HCT116 (cell line): ENCODE measurements around the gene GPATCH2L. TPM values are rescaled to one million over a fixed set of nuclear protein-coding genes. Genes with fewer than 3 reads are reported as not detected.

Source experiments
- ATAC-seq: fragments of 200-7000 bp; cut with Tn5 transposase; 2 replicates; pipeline ENCODE4 v1.9.1; 2020; ENCODE audit warnings: mild to moderate bottlenecking, moderate library complexity
- BruUV-seq: library from RNA; stranded (reverse); fragments of 400-500 nt; replicated peaks from 2 replicates; lab custom pipeline; 2021; lab: Mats Ljungman, UMichigan
- CTCF ChIA-PET: fragments of 300-600 bp; sonication (Branson Sonifier 250); formaldehyde crosslinking; loops from one replicate; lab custom pipeline; 2021; ENCODE audit warnings: antibody characterized with exemption; lab: Charles Lee
- POLR2A ChIA-PET: fragments of 300-600, 350-600 bp; sonication (Branson Sonifier 250); formaldehyde crosslinking; loops from one replicate; lab custom pipeline; 2021; ENCODE audit warnings: antibody characterized with exemption; lab: Charles Lee
- RAD21 ChIA-PET, 2 experiments: fragments of 300-600 bp; sonication (Branson Sonifier 250); formaldehyde crosslinking; loops; one replicate each; lab custom pipeline; 2023; ENCODE audit warnings: low total read pairs in 2 of 2; ENCODE audit not compliant: uncharacterized antibody in 2 of 2, unreplicated experiment in 2 of 2, low non-redundant PET in 1 of 2; lab: Charles Lee
- DNase-seq: peaks from one replicate; pipeline ENCODE4 v3.0.0-alpha.2; 2010; ENCODE audit warnings: low read depth, low spot score
- H2AFZ ChIP-seq: fragments of 200-600 bp; shearing (Covaris generic), sonication (generic); 2 replicates; pipeline ENCODE4 v1.6.1; 2017; ENCODE audit warnings: low read depth, mixed run types, mixed read lengths, antibody characterized with exemption, low read length; ENCODE audit not compliant: poor library complexity, severe bottlenecking
- H3K27ac ChIP-seq: 2 replicates; pipeline ENCODE4 v1.5.1; 2012; ENCODE audit warnings: low read depth, low read length
- H3K27me3 ChIP-seq: fragments of 200-600 bp; sonication (generic); 2 replicates; pipeline ENCODE4 v1.6.1; 2016; ENCODE audit warnings: mixed run types, low read length, mixed read lengths; ENCODE audit not compliant: insufficient read depth
- H3K36me3 ChIP-seq, 2 experiments: fragments of 200-500 bp in 1 of 2; fragments of 200-600 bp in 1 of 2; sonication (Bioruptor generic) in 1 of 2; sonication (generic) in 1 of 2; 2 replicates each; pipeline versions ENCODE4 v1.5.1 to v1.6.1; 2014 to 2016; ENCODE audit warnings: low read length in 2 of 2, inconsistent platforms in 1 of 2, mixed read lengths in 1 of 2, mixed run types in 1 of 2; ENCODE audit not compliant: insufficient read depth in 2 of 2, control insufficient read depth in 1 of 2
- H3K4me1 ChIP-seq, 2 experiments: fragments of 200-600 bp in 1 of 2; sonication (generic) in 1 of 2; 2 replicates each; pipeline versions ENCODE4 v1.5.1 to v1.6.1; 2012 to 2017; ENCODE audit warnings: low read length in 2 of 2, inconsistent platforms in 1 of 2, mild to moderate bottlenecking in 1 of 2, mixed read lengths in 1 of 2, mixed run types in 1 of 2, moderate library complexity in 1 of 2; ENCODE audit not compliant: insufficient read depth in 2 of 2, control insufficient read depth in 1 of 2
- H3K4me2 ChIP-seq: fragments of 200-600 bp; sonication (generic); 2 replicates; pipeline ENCODE4 v1.6.1; 2017; ENCODE audit warnings: mixed run types, low read length, mixed read lengths
- H3K4me3 ChIP-seq, 2 experiments: fragments of 200-600 bp in 1 of 2; sonication (generic) in 1 of 2; replicated peaks in 1 of 2; 2 replicates each; pipeline ENCODE4 v1.5.1; 2011 to 2016; ENCODE audit warnings: low read length in 2 of 2, control low read depth in 1 of 2, low read depth in 1 of 2, mild to moderate bottlenecking in 1 of 2, mixed read lengths in 1 of 2, mixed run types in 1 of 2
- H3K79me2 ChIP-seq: fragments of 200-600 bp; sonication (generic); 2 replicates; pipeline ENCODE4 v1.6.1; 2017; ENCODE audit warnings: mild to moderate bottlenecking, mixed run types, low read length, moderate library complexity, mixed read lengths; ENCODE audit not compliant: insufficient read depth
- H3K9ac ChIP-seq: fragments of 200-600 bp; sonication (generic); 2 replicates; pipeline ENCODE4 v1.6.1; 2016; ENCODE audit warnings: low read length, mixed read lengths
- H3K9me2 ChIP-seq: fragments of 200-600 bp; sonication (generic), shearing (Covaris generic); 2 replicates; pipeline ENCODE4 v1.6.1; 2017; ENCODE audit warnings: mixed run types, mild to moderate bottlenecking, moderate library complexity; ENCODE audit not compliant: insufficient read depth
- H3K9me3 ChIP-seq, 2 experiments: fragments of 200-500 bp in 1 of 2; fragments of 200-600 bp in 1 of 2; sonication (Bioruptor generic) in 1 of 2; sonication (generic) in 1 of 2; 2 replicates each; pipeline ENCODE4 v1.6.1; 2014 to 2017; ENCODE audit warnings: low read length in 2 of 2, mixed read lengths in 2 of 2, inconsistent platforms in 1 of 2, low read depth in 1 of 2, mild to moderate bottlenecking in 1 of 2, mixed run types in 1 of 2, moderate library complexity in 1 of 2; ENCODE audit not compliant: control insufficient read depth in 1 of 2, insufficient read depth in 1 of 2
- H4K20me1 ChIP-seq: fragments of 200-600 bp; sonication (generic), shearing (Covaris generic); 2 replicates; pipeline ENCODE4 v1.6.1; 2017; ENCODE audit warnings: mixed run types, mild to moderate bottlenecking, moderate library complexity; ENCODE audit not compliant: insufficient read depth
- CBX3 ChIP-seq: IDR thresholded peaks from 2 replicates; pipeline ENCODE4 v1.6.1; 2012; ENCODE audit warnings: low read depth
- EGR1 ChIP-seq: IDR thresholded peaks from 2 replicates; pipeline ENCODE4 v1.6.1; 2012; ENCODE audit warnings: low read depth
- ELF1 ChIP-seq: IDR thresholded peaks from 2 replicates; pipeline ENCODE4 v1.6.1; 2012; ENCODE audit warnings: low read depth, borderline replicate concordance
- EZH2phosphoT487 ChIP-seq: fragments of 200-600 bp; IDR thresholded peaks from 2 replicates; pipeline ENCODE4 v1.6.1; 2018; ENCODE audit warnings: antibody characterized with exemption, borderline replicate concordance
- FOSL1 ChIP-seq: IDR thresholded peaks from 2 replicates; pipeline ENCODE4 v1.6.1; 2012; ENCODE audit warnings: low read depth
- POLR2AphosphoS5 ChIP-seq: IDR thresholded peaks from 2 replicates; pipeline ENCODE4 v1.6.1; 2011; ENCODE audit warnings: mild to moderate bottlenecking, low read depth, low read length, moderate library complexity
- RAD21 ChIP-seq: IDR thresholded peaks from 2 replicates; pipeline ENCODE4 v1.6.1; 2012; ENCODE audit warnings: low read depth, mild to moderate bottlenecking
- SP1 ChIP-seq: IDR thresholded peaks from 2 replicates; pipeline ENCODE4 v1.6.1; 2012; ENCODE audit warnings: low read depth
- SRF ChIP-seq: IDR thresholded peaks from 2 replicates; pipeline ENCODE4 v1.6.1; 2012; ENCODE audit warnings: low read depth
- YY1 ChIP-seq: IDR thresholded peaks from 2 replicates; pipeline ENCODE4 v1.6.1; 2011; ENCODE audit warnings: low read length, low read depth, moderate library complexity, mild to moderate bottlenecking; ENCODE audit not compliant: insufficient replicate concordance; ENCODE audit errors: extremely low read depth
- ZNF274 ChIP-seq: fragments of 200-500 bp; sonication (Bioruptor generic); IDR thresholded peaks from 2 replicates; pipeline ENCODE4 v1.6.1; 2014; ENCODE audit warnings: mild to moderate bottlenecking, low read depth, low read length, inconsistent platforms
- intact Hi-C: fragments of 100-400 bp; cut with micrococcal nuclease; formaldehyde crosslinking; loops from 2 replicates; pipeline ENCODE4 v1.10.0; 2022
- total RNA-seq: library from RNA; stranded (reverse); gene quantifications from one replicate; pipeline ENCODE4 v1.2.1, GENCODE V29; 2021; ENCODE audit not compliant: unreplicated experiment
- TF ChIP-seq, protein P1 (sequence below): IDR thresholded peaks from 2 replicates; pipeline ENCODE4 v1.6.1; 2012
- TF ChIP-seq, protein P2 (sequence below): IDR thresholded peaks from 2 replicates; pipeline ENCODE4 v1.6.1; 2012; ENCODE audit warnings: low read depth
- TF ChIP-seq, protein P3 (sequence below): IDR thresholded peaks from 2 replicates; pipeline ENCODE4 v1.6.1; 2011; ENCODE audit warnings: mild to moderate bottlenecking, low read length, moderate library complexity; ENCODE audit not compliant: insufficient replicate concordance; ENCODE audit errors: extremely low read depth
- TF ChIP-seq, protein P4 (sequence below): IDR thresholded peaks from 2 replicates; pipeline ENCODE4 v1.6.1; 2012

GPATCH2L gene
- total RNA-seq, 1 experiment from 2014 or later: 49.2 TPM

DNA sequence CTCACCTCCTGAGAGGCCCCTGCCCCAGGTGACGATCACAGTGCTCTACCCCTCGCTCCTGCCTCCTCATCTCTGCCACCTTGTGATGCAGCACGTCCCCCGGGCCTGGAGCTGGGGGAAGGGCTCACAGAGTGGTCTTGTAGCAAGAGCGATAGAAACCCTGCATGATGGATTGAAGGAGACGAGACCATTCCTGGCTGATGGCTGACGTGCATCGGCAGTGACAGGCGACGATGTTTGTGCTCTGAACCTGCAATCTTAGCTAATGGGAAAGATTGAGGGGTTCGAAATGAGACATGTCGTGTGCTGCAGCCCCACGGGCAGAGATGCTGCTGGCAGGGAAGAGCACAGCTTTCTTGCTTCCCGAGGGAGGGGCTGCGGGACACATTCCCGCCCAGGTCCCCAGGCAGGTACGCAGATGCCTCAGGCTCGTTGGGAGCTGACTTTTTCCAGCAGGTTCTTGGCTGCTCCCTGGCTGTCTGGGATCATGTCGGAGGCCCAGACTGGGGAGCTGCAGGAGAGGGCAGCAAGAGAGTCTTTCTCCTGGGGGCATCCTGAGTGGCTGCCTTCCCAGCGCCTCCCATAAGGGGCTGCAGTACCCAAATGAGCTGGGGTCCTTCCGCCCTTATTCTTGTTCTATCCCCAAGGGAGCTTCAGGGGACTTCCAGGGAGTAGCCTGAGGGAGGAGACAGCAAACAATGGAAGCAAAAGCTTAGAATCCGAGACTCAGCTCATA, 38.7 kb upstream of the GPATCH2L start:
- no TSS peak for BruUV-seq
- no peak for TF ChIP-seq CBX3
- Histone ChIP-seq H3K36me3 (no peaks in the 10 kb centered on the region), H4K20me1 (no peaks in the 10 kb centered on the region), H3K79me2 (no peaks in the 10 kb centered on the region), H3K27ac (no peak overlapping the region), H3K4me2 (no peak overlapping the region), H3K4me1 (no peaks in the 10 kb centered on the region), H3K27me3 (no peaks in the 10 kb centered on the region), H2AFZ (no peak overlapping the region), H3K9me3 (no peaks in the 10 kb centered on the region), H3K4me3 (no peak overlapping the region), H3K9me2 (no peaks in the 10 kb centered on the region), H3K9ac (no peak overlapping the region)
- DNase-seq: no peak
- intact Hi-C loops: no loop called here
- ChIA-PET RAD21 (no interaction called here), CTCF (no interaction called here), POLR2A (no interaction called here)
- no peak for ATAC-seq

DNA sequence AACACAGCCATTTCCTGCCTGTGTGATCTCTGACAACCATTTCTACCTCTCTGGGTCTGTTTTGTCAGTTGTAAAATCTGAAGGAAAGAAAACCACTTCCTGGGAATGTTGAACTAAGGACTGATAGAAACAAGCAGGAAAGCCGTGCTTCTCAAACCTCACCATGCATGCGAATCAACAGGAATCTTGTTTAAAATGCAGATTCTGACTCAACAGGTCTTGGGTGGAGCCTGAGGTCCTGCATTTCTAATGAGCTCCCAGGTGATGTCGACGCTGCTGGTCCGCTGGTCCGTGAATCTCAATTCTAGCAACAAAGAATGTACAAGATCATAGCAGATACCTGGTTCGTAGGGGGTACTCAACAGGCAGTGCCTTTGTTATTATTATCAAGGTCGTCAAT, 38.0 kb upstream of the GPATCH2L start:
- no peak overlapping the region for H3K9ac ChIP-seq
- no peak overlapping the region for H2AFZ ChIP-seq
- RAD21 ChIA-PET: no interaction called here
- POLR2A ChIA-PET: no interaction called here
- no TSS peak for BruUV-seq
- intact Hi-C loops: no loop called here
- no peaks in the 10 kb centered on the region for H3K4me1 ChIP-seq
- CTCF ChIA-PET: no interaction called here
- H4K20me1 ChIP-seq: no peaks in the 10 kb centered on the region
- no peaks in the 10 kb centered on the region for H3K79me2 ChIP-seq
- DNase-seq (no peak), ATAC-seq (no peak)
- no peaks in the 10 kb centered on the region for H3K9me2 ChIP-seq
- H3K4me2 ChIP-seq: no peak overlapping the region
- H3K36me3 ChIP-seq: no peaks in the 10 kb centered on the region
- H3K9me3 ChIP-seq: no peaks in the 10 kb centered on the region
- no peak overlapping the region for H3K4me3 ChIP-seq
- H3K27me3 ChIP-seq: no peaks in the 10 kb centered on the region
- no peak overlapping the region for H3K27ac ChIP-seq
- TF ChIP-seq, protein P1, sequence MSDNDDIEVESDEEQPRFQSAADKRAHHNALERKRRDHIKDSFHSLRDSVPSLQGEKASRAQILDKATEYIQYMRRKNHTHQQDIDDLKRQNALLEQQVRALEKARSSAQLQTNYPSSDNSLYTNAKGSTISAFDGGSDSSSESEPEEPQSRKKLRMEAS: no peak
- TF ChIP-seq ELF1: no peak
- no peak for TF ChIP-seq EZH2phosphoT487
- no peak for TF ChIP-seq SP1
- no peak for TF ChIP-seq YY1
- TF ChIP-seq, protein P2, sequence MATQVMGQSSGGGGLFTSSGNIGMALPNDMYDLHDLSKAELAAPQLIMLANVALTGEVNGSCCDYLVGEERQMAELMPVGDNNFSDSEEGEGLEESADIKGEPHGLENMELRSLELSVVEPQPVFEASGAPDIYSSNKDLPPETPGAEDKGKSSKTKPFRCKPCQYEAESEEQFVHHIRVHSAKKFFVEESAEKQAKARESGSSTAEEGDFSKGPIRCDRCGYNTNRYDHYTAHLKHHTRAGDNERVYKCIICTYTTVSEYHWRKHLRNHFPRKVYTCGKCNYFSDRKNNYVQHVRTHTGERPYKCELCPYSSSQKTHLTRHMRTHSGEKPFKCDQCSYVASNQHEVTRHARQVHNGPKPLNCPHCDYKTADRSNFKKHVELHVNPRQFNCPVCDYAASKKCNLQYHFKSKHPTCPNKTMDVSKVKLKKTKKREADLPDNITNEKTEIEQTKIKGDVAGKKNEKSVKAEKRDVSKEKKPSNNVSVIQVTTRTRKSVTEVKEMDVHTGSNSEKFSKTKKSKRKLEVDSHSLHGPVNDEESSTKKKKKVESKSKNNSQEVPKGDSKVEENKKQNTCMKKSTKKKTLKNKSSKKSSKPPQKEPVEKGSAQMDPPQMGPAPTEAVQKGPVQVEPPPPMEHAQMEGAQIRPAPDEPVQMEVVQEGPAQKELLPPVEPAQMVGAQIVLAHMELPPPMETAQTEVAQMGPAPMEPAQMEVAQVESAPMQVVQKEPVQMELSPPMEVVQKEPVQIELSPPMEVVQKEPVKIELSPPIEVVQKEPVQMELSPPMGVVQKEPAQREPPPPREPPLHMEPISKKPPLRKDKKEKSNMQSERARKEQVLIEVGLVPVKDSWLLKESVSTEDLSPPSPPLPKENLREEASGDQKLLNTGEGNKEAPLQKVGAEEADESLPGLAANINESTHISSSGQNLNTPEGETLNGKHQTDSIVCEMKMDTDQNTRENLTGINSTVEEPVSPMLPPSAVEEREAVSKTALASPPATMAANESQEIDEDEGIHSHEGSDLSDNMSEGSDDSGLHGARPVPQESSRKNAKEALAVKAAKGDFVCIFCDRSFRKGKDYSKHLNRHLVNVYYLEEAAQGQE: no peak
- no peak for TF ChIP-seq SRF
- TF ChIP-seq, protein P3, sequence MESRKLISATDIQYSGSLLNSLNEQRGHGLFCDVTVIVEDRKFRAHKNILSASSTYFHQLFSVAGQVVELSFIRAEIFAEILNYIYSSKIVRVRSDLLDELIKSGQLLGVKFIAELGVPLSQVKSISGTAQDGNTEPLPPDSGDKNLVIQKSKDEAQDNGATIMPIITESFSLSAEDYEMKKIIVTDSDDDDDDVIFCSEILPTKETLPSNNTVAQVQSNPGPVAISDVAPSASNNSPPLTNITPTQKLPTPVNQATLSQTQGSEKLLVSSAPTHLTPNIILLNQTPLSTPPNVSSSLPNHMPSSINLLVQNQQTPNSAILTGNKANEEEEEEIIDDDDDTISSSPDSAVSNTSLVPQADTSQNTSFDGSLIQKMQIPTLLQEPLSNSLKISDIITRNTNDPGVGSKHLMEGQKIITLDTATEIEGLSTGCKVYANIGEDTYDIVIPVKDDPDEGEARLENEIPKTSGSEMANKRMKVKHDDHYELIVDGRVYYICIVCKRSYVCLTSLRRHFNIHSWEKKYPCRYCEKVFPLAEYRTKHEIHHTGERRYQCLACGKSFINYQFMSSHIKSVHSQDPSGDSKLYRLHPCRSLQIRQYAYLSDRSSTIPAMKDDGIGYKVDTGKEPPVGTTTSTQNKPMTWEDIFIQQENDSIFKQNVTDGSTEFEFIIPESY: no peak
- TF ChIP-seq ZNF274: no peak
- no peak for TF ChIP-seq POLR2AphosphoS5
- no peak for TF ChIP-seq FOSL1
- no peak for TF ChIP-seq EGR1
- TF ChIP-seq RAD21: no peak
- TF ChIP-seq, protein P4, sequence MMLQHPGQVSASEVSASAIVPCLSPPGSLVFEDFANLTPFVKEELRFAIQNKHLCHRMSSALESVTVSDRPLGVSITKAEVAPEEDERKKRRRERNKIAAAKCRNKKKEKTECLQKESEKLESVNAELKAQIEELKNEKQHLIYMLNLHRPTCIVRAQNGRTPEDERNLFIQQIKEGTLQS: no peak
